RWPE1 (cell line): Measurements from ENCODE around the gene ZNF79.

Source experiments
- CTCF ChIA-PET: fragments of 350-600 bp; sonication (Branson Sonifier 250); formaldehyde crosslinking; extraction: SDS; loops from one replicate; lab custom pipeline; 2021; lab: Yijun Ruan, JAX
- POLR2A ChIA-PET: fragments of 400-600 bp; formaldehyde crosslinking; extraction: SDS; loops from one replicate; lab custom pipeline; 2020; ENCODE audit warnings: antibody characterized with exemption; ENCODE audit not compliant: low non-redundant PET; lab: Yijun Ruan, JAX
- DNase-seq: peaks from one replicate; pipeline ENCODE4 v3.0.0; 2012; ENCODE audit warnings: low spot score
- H3K27ac ChIP-seq: fragments of 450-650 bp; 2 replicates; pipeline ENCODE4 v1.5.1; 2017
- TF ChIP-seq, protein P1 (sequence below): fragments of 450-650 bp; conservative IDR thresholded peaks from 2 replicates; pipeline ENCODE4 v1.5.1; 2017; ENCODE audit warnings: low read depth, mild to moderate bottlenecking

ZNF79 gene

DNA sequence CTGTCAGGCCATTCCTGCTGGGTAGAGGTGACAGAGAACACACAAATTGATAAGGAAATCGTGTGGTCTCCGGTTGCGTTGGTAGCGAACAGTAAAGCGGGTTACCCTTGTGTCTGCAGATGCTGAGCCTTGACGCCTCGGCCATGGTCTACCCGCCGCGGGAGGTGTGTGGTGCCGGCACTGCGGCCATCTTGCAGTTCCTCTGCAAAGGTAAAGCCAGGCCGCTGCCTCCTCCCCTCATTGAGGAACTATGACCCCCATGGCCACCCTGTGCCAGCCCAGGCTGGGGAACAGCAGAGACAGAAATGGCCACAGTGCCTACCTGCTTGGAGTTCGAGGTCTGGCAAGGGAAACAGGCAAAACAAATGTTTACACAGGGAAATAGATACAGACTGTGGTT, 43.4 kb downstream of the ZNF79 start:
- TF ChIP-seq, protein P1, sequence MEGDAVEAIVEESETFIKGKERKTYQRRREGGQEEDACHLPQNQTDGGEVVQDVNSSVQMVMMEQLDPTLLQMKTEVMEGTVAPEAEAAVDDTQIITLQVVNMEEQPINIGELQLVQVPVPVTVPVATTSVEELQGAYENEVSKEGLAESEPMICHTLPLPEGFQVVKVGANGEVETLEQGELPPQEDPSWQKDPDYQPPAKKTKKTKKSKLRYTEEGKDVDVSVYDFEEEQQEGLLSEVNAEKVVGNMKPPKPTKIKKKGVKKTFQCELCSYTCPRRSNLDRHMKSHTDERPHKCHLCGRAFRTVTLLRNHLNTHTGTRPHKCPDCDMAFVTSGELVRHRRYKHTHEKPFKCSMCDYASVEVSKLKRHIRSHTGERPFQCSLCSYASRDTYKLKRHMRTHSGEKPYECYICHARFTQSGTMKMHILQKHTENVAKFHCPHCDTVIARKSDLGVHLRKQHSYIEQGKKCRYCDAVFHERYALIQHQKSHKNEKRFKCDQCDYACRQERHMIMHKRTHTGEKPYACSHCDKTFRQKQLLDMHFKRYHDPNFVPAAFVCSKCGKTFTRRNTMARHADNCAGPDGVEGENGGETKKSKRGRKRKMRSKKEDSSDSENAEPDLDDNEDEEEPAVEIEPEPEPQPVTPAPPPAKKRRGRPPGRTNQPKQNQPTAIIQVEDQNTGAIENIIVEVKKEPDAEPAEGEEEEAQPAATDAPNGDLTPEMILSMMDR = no peak
- ChIA-PET POLR2A (interaction anchor here (0.6 kb wide), 1 partner anchor 35 kb away, joined by 5 read pairs; no protein-coding TSS in a partner anchor), CTCF (interaction anchor here (1.1 kb wide), 1 partner anchor 527 kb away, joined by 4 read pairs; no protein-coding TSS in a partner anchor)
- H3K27ac ChIP-seq = peak overlapping the region; percentile 0; the same call in 1 of the 2 replicates
- DNase-seq = no peak

DNA sequence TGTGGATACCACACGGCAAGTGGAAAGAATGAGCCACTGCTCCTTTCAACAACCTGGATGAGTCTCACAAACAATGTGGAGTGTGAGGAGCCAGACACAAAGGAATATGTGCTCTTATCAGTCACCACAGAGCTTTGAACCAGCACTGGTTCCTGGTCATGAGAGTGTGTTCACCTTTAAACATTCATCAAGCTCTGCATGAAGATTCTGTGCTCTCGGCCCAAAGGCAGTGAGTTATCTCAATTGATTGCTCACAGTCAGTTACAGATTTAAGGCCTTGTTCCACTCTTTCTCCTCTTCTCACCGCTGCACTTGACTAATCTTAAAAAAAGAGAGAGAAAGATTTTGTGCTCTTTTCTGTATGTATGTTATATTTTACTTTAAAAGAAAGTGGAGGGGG, 46.5 kb downstream of the ZNF79 start:
- POLR2A ChIA-PET = interaction anchor here (0.7 kb wide), 1 partner anchor 17 kb away, joined by 3 read pairs; no protein-coding TSS in a partner anchor
- CTCF ChIA-PET = no interaction called here
- no peak overlapping the region for H3K27ac ChIP-seq
- TF ChIP-seq, protein P1 = no peak
- no peak for DNase-seq

DNA sequence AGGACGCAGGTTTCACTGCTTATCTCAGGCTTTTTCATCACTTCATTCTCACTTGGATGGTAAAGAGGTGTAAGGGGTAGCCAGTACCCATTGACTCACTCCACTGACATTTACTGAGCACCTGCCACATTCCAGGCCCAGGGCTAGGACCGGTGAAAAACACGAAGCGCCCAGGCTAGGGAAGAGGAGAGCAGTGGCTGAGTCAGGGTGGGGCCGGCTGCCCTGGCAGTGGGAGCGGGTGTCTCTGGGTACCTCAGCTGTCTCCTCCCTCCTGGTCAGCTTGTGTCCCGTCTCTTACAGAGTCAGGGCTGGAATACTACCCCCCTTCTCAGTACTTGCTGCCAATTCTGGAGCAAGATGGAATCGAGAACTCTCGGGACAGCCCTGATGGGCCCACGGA, 49.3 kb downstream of the ZNF79 start:
- TF ChIP-seq, protein P1 = no peak
- ChIA-PET POLR2A (no interaction called here), CTCF (interaction anchor here (0.7 kb wide), 1 partner anchor 9 kb away, joined by 5 read pairs; no protein-coding TSS in a partner anchor)
- DNase-seq = no peak
- H3K27ac ChIP-seq = peak overlapping the region; percentile 10; the same call in 1 of the 2 replicates

DNA sequence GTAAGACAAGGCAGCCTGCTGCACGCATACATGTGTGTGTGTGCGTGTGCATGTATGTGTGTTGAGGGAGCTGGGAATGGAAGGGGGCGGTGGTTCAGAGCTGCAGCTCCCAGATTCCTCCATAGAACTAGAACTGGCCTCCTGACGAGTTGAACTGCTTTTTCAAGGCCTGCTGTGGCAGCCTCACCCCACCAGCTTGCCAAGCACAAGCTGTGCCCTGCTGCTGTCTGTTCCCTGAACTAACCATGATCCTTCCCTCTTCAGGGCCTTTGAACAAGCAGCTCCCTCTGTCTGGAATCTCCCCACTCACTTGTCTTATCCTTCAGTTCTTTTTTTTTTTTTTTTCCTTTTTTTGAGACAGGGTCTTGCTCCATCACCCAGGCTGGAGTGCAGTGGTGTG, 49.8 kb downstream of the ZNF79 start:
- H3K27ac ChIP-seq = peak overlapping the region; percentile 10; the same call in 1 of the 2 replicates
- DNase-seq = no peak
- POLR2A ChIA-PET = interaction anchor here (0.7 kb wide), 1 partner anchor 158 kb away, joined by 3 read pairs; no protein-coding TSS in a partner anchor
- CTCF ChIA-PET = interaction anchor here (0.6 kb wide), 1 partner anchor 16 kb away, joined by 4 read pairs; no protein-coding TSS in a partner anchor
- TF ChIP-seq, protein P1 = no peak

DNA sequence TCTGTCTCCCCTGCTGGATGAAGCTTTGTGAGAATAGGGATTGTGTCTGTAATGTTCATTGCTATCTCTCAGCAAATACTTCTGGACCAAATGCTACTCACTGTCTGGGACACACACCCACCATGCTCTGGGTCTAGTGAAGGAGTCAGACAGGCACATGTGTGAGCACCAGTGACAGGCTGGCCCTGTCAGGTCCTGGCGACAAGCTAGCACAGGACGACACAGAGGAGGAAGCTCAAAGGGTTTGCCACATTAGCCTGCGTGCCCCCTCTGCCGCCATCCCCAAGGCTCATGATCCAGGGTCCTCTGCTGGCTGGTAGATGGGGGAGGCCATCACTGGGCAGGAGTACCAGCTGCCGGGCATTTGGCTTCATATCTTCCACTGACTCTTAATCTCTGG, 50.4 kb downstream of the ZNF79 start:
- POLR2A ChIA-PET = interaction anchor here (0.7 kb wide), 1 partner anchor 157 kb away, joined by 3 read pairs; no protein-coding TSS in a partner anchor
- no peak overlapping the region for H3K27ac ChIP-seq
- CTCF ChIA-PET = no interaction called here
- TF ChIP-seq, protein P1 = no peak
- no peak for DNase-seq

DNA sequence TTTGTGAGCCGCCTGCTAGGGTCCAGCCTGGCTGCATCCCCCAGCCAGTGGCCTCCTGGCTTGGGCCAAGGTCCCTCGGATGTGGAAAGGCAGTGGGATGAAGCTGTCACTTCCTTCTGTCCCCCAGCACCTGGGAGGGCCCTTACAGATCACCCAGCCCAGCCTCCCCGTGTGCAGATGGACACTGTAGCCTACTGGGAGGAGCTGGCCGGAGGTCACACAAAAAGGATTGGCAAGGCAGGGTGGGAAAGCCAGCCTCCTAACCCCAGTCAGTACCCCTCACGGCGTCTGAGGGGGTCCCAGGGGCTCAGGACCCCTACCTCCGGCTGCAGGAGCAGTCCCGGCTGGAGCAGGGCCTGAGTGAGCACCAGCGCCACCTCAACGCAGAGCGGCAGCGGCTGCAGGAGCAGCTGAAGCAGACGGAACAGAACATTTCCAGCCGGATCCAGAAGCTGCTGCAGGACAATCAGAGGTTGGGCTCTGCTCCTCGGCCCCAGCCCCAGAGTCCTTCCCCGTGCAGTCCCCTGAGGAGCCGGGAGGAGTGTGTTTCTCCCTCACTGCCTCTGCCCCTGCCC, 55.4 kb downstream of the ZNF79 start:
- CTCF ChIA-PET = interaction anchor here (0.5 to 1.4 kb wide), 4 partner anchors 22 to 111 kb away, joined by 3 to 5 read pairs (median 4); no protein-coding TSS in a partner anchor
- TF ChIP-seq, protein P1 = no peak
- no peak for DNase-seq
- H3K27ac ChIP-seq = peak overlapping the region; percentile 9
- POLR2A ChIA-PET = no interaction called here
